Measurements from ENCODE around the gene AP4E1. TPM values are rescaled to one million over a fixed set of nuclear protein-coding genes. Genes with fewer than 3 reads are reported as not detected.

AP4E1 gene
- polyA plus RNA-seq, 1 experiment: 1.8 TPM

DNA sequence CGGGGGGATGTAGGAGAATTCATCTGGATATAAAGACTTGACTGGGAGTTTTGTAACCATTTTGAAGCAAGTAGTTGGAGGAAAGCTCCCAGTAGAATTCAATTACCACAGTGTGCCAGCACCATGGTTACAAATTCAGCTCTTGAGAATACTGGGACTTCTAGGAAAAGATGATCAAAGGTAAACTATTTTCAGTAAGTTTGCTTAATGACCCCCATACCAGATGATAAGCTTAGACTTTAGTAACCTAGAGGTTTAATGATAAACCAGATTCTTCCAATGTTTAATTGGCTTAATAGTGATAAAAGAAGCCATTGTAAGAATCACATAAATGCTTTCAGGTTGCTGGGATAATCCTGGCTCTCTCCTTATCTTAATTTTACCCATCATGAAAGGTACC lies 22.3 kb downstream of the AP4E1 start:
- CTCF ChIA-PET: interaction anchor here (1.5 kb wide), 1 partner anchor 15 kb away, joined by 4 read pairs; no protein-coding TSS in a partner anchor
- Histone ChIP-seq H3K4me3 (ENCODE audit: low read depth, low read length) (no peak overlapping the region), H3K36me3 (ENCODE audit: control insufficient read depth, insufficient read depth, low read length) (no peaks in the 10 kb centered on the region), H3K27me3 (ENCODE audit: control insufficient read depth, insufficient read depth, low read length) (no peaks in the 10 kb centered on the region)
- POLR2A ChIA-PET: no interaction called here
- TF ChIP-seq, protein P1, sequence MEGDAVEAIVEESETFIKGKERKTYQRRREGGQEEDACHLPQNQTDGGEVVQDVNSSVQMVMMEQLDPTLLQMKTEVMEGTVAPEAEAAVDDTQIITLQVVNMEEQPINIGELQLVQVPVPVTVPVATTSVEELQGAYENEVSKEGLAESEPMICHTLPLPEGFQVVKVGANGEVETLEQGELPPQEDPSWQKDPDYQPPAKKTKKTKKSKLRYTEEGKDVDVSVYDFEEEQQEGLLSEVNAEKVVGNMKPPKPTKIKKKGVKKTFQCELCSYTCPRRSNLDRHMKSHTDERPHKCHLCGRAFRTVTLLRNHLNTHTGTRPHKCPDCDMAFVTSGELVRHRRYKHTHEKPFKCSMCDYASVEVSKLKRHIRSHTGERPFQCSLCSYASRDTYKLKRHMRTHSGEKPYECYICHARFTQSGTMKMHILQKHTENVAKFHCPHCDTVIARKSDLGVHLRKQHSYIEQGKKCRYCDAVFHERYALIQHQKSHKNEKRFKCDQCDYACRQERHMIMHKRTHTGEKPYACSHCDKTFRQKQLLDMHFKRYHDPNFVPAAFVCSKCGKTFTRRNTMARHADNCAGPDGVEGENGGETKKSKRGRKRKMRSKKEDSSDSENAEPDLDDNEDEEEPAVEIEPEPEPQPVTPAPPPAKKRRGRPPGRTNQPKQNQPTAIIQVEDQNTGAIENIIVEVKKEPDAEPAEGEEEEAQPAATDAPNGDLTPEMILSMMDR (IDR thresholded peaks at IDR 0.05; ENCODE audit: insufficient read depth, low read depth, low read length): no peak
- DNase-seq (ENCODE audit: low read depth): no peak

DNA sequence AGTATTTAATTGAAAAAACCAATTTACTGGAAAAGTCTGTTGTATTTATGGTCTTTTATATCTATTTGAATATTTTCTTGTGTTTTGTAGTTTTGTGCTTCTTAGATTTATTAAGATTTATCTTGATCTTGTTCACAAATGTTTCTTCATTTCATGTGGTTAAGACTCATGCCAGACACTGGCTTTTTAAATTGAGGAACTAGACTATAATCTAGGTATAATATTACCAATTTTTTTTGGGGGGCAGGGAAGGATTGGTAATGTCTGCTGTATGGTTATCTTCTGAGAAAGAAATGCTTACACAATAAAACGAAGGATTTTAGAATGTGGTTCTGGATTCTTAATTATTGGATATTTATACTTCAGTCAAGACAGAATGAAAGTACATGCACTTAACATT lies 24.9 kb downstream of the AP4E1 start:
- Histone ChIP-seq H3K4me3 (ENCODE audit: low read depth, low read length) (no peak overlapping the region), H3K27me3 (ENCODE audit: control insufficient read depth, insufficient read depth, low read length) (no peaks in the 10 kb centered on the region), H3K36me3 (ENCODE audit: control insufficient read depth, insufficient read depth, low read length) (peaks cover 2% of the 10 kb centered on the region; the same call in 1 of the 2 replicates)
- CTCF ChIA-PET: no interaction called here
- no peak for DNase-seq (ENCODE audit: low read depth)
- TF ChIP-seq, protein P1 (IDR thresholded peaks at IDR 0.05; ENCODE audit: insufficient read depth, low read depth, low read length): no peak
- POLR2A ChIA-PET: no interaction called here

DNA sequence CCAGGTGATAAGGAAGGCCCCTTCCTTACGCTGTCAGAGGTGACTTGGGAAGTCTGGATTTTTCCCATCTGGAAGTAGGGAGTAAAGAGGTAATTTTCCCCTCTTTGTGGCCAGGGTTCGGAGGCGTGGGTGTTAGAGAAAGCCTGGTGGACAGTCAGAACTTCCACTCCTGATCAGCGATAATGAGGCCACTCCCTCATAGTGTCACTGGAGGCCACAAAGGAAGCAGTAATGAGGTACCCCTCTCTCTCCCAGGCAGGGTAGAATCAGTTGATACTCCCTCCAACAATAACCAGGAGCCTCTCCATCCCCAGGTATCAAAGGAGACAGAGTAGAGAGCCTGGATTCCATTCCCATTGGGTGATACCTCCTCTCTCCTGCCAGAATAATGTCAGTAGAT lies 30.0 kb downstream of the AP4E1 start:
- TF ChIP-seq, protein P1 (IDR thresholded peaks at IDR 0.05; ENCODE audit: insufficient read depth, low read depth, low read length): no peak
- Histone ChIP-seq H3K27me3 (ENCODE audit: control insufficient read depth, insufficient read depth, low read length) (no peaks in the 10 kb centered on the region), H3K4me3 (ENCODE audit: low read depth, low read length) (no peak overlapping the region), H3K36me3 (ENCODE audit: control insufficient read depth, insufficient read depth, low read length) (peaks cover 2% of the 10 kb centered on the region; the same call in 1 of the 2 replicates)
- POLR2A ChIA-PET: no interaction called here
- CTCF ChIA-PET: no interaction called here
- no peak for DNase-seq (ENCODE audit: low read depth)

DNA sequence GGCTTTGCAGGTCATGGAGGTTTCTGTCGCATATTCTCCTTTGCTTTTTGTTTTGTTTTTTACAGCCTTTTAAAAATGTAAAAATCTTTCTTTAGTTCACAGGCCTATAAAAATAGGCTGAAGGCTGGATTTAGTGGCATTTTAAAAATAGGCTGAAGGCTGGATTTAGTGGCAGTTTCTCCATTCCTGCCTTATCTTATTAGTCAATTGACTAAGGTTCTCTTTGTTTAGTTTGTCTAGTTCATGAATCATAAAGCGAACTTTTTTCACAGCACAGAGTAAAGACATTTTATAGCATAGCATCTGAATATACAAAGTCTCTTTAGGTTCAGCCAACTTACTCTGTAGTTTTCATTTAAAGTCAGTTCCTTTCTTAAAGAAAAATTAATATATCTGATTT lies 31.4 kb downstream of the AP4E1 start:
- TF ChIP-seq, protein P1 (IDR thresholded peaks at IDR 0.05; ENCODE audit: insufficient read depth, low read depth, low read length): no peak
- Histone ChIP-seq H3K36me3 (ENCODE audit: control insufficient read depth, insufficient read depth, low read length) (peaks cover 4% of the 10 kb centered on the region), H3K27me3 (ENCODE audit: control insufficient read depth, insufficient read depth, low read length) (no peaks in the 10 kb centered on the region), H3K4me3 (ENCODE audit: low read depth, low read length) (no peak overlapping the region)
- no peak for DNase-seq (ENCODE audit: low read depth)
- ChIA-PET CTCF (interaction anchor here (0.6 kb wide), 1 partner anchor 425 kb away, joined by 3 read pairs; no protein-coding TSS in a partner anchor), POLR2A (no interaction called here)

DNA sequence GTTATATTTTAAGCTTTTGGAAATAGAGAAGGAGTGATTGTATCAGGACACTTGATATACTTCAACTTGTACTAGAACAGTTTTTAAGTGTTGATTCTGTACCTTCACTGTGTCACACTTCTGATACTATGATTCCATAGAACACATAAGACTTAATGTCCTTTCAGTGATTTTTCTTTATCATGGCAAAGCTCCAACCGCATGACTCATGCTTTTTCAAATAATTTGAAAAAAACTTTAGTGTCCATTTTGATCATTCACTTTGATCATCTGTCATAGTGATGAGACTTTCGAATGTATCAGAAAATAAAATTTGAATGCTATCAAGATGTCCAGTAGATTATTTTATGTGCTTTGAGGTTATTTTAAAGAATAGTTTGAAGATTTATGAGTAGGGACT lies 32.0 kb downstream of the AP4E1 start:
- CTCF ChIA-PET: no interaction called here

More for the DNA sequence above, 32.0 kb downstream of the AP4E1 start:
- no peak for DNase-seq (ENCODE audit: low read depth)
- H3K36me3 ChIP-seq (ENCODE audit: control insufficient read depth, insufficient read depth, low read length): peaks cover 4% of the 10 kb centered on the region
- POLR2A ChIA-PET: no interaction called here
- TF ChIP-seq, protein P1 (IDR thresholded peaks at IDR 0.05; ENCODE audit: insufficient read depth, low read depth, low read length): no peak
- H3K4me3 ChIP-seq (ENCODE audit: low read depth, low read length): no peak overlapping the region
- no peaks in the 10 kb centered on the region for H3K27me3 ChIP-seq (ENCODE audit: control insufficient read depth, insufficient read depth, low read length)

All from BJ (cell line).